GM12892 (cell line): ENCODE results near the gene TEX48.

Experiments used
- POLR2A ChIP-seq: IDR thresholded peaks from 2 replicates; pipeline ENCODE4 v1.6.1; 2011; ENCODE audit warnings: low read depth, low read length, control low read depth
- POLR2AphosphoS5 ChIP-seq: IDR thresholded peaks from 2 replicates; pipeline ENCODE4 v1.6.1; 2011; ENCODE audit warnings: low read depth, low read length, control low read depth

DNA sequence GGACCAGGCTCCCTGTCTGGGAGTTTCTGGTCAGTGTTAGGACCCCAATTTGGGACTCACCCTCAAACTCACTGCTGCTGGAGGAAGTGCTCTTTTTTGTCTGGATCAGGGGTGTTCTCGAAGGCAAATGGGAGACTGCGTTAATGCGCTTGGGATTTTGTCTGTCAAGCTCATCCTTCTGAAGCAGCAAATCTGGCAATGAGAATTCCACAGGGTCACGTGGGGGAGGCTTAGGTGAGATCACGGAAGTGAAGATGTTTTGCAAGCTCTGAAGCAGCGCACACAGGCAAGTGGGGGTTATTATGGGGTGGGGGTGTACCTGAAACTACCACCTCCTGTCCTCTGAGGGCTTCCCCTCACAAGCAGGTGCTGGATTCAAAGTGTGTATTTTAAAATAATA, 13.8 kb downstream of the TEX48 start:
- TF ChIP-seq POLR2A (no peak), POLR2AphosphoS5 (no peak)
